RWPE2 (cell line): ENCODE data around the gene POMC.

ENCODE experiments used
- ATAC-seq: fragments of 200-7000 bp; cut with Tn5 transposase; 3 replicates; pipeline ENCODE4 v1.9.1; 2021; ENCODE audit warnings: low read depth
- DNase-seq: peaks from one replicate; pipeline ENCODE4 v3.0.0-alpha.2; 2020; ENCODE audit warnings: low spot score
- H3K27ac ChIP-seq: fragments of 450-650 bp; 2 replicates; pipeline ENCODE4 v1.5.1; 2017; ENCODE audit warnings: mild to moderate bottlenecking; ENCODE audit not compliant: poor library complexity, severe bottlenecking
- H3K27me3 ChIP-seq: fragments of 250-450 bp; sonication (Bioruptor Pico); 2 replicates; pipeline ENCODE4 v1.5.1; 2021; ENCODE audit warnings: mild to moderate bottlenecking, moderate library complexity; ENCODE audit not compliant: insufficient read depth, poor library complexity, severe bottlenecking
- H3K36me3 ChIP-seq: fragments of 250-450 bp; sonication (Bioruptor Pico); 2 replicates; pipeline ENCODE4 v1.5.1; 2020; ENCODE audit warnings: low read depth, mild to moderate bottlenecking, moderate library complexity
- H3K4me1 ChIP-seq: fragments of 250-450 bp; sonication (Bioruptor Pico); 2 replicates; pipeline ENCODE4 v1.5.1; 2021; ENCODE audit warnings: mild to moderate bottlenecking, moderate library complexity; ENCODE audit not compliant: insufficient read depth, poor library complexity, severe bottlenecking
- H3K4me3 ChIP-seq: fragments of 250-450 bp; sonication (Bioruptor Pico); 2 replicates; pipeline ENCODE4 v1.5.1; 2021; ENCODE audit warnings: mild to moderate bottlenecking, moderate library complexity; ENCODE audit not compliant: severe bottlenecking
- H3K9me3 ChIP-seq: fragments of 250-450 bp; sonication (Bioruptor Pico); 2 replicates; pipeline ENCODE4 v1.5.1; 2021; ENCODE audit warnings: mild to moderate bottlenecking, moderate library complexity; ENCODE audit not compliant: severe bottlenecking
- TF ChIP-seq, protein P1 (sequence below): fragments of 450-650 bp; IDR thresholded peaks from one replicate; pipeline ENCODE4 v1.5.1; 2017; ENCODE audit warnings: mild to moderate bottlenecking, moderate library complexity; ENCODE audit not compliant: poor library complexity, severe bottlenecking

Gene POMC

DNA sequence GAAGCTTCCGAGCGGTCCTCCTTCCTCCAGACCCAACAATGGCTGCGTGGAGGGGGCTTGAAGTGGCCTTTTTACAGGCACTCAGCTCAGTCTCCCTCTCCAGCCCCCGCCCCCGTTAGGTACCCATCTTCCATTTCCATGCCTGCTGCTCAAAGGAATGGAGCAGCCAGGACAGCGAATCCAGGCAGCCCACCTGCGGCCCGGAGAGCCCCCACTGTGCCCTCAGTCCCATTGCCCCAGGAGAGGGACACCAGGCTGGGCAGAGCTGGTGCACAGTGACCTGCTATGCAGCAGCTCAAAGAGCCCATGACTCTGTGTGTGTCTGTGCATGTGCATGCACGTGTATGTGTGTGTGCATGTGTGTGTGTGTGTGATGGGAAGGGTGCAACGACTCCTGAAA is 10.6 kb upstream of the POMC start:
- ATAC-seq = no peak

DNA sequence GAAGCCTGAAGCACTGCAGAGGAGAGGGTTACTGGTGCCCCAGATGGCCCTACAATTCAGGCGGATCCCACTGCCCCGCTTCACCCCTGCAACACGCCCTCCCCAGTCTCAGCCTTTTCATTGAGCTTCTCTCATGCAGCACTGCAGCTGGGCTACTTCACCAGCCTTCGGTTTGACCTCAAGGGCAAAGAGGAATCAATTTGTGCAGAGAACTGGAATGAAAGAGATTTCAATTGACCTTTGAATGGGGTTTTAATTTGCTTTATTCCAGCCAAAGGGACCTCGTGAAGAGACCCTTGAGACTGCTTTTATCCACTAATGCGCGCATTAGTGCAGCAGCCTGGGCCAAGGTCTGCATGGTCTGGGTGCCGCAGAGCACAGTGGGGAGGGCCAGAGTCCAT is 8.8 kb upstream of the POMC start:
- DNase-seq (no peak), ATAC-seq (no peak)
- Histone ChIP-seq H3K4me3 (no peak overlapping the region), H3K36me3 (no peaks in the 10 kb centered on the region), H3K27me3 (no peaks in the 10 kb centered on the region), H3K4me1 (no peaks in the 10 kb centered on the region), H3K9me3 (no peaks in the 10 kb centered on the region), H3K27ac (no peak overlapping the region)
- TF ChIP-seq, protein P1, sequence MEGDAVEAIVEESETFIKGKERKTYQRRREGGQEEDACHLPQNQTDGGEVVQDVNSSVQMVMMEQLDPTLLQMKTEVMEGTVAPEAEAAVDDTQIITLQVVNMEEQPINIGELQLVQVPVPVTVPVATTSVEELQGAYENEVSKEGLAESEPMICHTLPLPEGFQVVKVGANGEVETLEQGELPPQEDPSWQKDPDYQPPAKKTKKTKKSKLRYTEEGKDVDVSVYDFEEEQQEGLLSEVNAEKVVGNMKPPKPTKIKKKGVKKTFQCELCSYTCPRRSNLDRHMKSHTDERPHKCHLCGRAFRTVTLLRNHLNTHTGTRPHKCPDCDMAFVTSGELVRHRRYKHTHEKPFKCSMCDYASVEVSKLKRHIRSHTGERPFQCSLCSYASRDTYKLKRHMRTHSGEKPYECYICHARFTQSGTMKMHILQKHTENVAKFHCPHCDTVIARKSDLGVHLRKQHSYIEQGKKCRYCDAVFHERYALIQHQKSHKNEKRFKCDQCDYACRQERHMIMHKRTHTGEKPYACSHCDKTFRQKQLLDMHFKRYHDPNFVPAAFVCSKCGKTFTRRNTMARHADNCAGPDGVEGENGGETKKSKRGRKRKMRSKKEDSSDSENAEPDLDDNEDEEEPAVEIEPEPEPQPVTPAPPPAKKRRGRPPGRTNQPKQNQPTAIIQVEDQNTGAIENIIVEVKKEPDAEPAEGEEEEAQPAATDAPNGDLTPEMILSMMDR = no peak

More for the DNA sequence above, 10.6 kb upstream of the POMC start:
- no peaks in the 10 kb centered on the region for H3K9me3 ChIP-seq
- no peak for DNase-seq
- H3K36me3 ChIP-seq = no peaks in the 10 kb centered on the region
- no peak overlapping the region for H3K27ac ChIP-seq
- TF ChIP-seq, protein P1 = no peak
- H3K4me1 ChIP-seq = no peaks in the 10 kb centered on the region
- no peaks in the 10 kb centered on the region for H3K27me3 ChIP-seq
- H3K4me3 ChIP-seq = no peak overlapping the region

DNA sequence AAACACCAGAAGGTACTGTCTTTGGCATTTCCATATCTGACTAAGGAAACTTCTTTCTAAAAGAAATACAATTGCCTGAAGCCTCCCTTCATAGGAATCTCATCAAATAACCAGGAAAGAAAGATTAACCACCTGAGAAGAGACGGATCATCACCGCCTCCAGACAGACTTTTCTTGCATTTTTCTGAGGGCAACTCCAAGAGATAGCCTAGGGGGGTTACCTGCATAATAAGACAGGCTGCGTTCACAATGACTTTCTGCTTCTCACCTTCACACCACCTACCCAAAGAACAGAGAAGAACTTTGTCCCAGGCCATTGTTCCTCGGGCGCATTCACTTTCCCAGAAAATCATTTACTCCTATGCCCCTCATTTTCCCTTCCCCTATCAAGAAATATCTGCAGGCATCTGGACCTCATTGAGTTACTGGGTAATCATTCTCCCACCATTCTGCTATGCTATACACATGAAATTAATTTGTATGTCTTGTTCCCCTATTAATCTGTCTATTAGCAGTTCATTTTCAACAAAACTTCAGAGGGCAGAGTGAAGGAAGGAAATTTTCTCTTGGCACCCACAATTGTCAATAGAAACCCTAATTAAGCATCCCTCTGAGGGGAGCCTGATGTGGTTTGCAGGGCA is 8.3 kb upstream of the POMC start:
- ATAC-seq (no peak), DNase-seq (no peak)
- TF ChIP-seq, protein P1 = no peak

DNA sequence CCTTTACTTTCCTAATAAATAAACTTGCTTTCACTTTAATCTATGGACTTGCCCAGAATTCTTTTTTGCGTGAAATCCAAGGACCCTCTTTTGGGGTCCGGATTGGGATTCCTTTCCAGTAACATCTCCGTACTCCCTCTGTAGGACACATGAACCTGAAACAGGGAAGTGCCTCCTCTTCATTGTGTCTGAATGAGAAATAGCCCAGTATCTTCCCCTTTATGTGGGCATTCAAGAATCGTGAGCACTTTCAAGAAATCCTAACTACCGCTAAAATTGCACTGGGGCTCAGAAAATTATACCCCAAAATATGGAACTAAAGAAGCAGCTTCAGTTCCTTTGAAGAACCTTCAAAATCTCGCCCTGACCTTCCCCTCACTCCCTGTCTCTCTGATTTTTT is 7.8 kb upstream of the POMC start:
- Histone ChIP-seq H3K9me3 (no peaks in the 10 kb centered on the region), H3K36me3 (no peaks in the 10 kb centered on the region), H3K27me3 (no peaks in the 10 kb centered on the region), H3K4me1 (no peaks in the 10 kb centered on the region), H3K4me3 (no peak overlapping the region), H3K27ac (no peak overlapping the region)
- TF ChIP-seq, protein P1 = no peak
- ATAC-seq (no peak), DNase-seq (no peak)

More for the DNA sequence above, 8.3 kb upstream of the POMC start:
- no peaks in the 10 kb centered on the region for H3K27me3 ChIP-seq
- H3K4me1 ChIP-seq = no peaks in the 10 kb centered on the region
- H3K27ac ChIP-seq = no peak overlapping the region
- no peak overlapping the region for H3K4me3 ChIP-seq
- H3K9me3 ChIP-seq = no peaks in the 10 kb centered on the region
- no peaks in the 10 kb centered on the region for H3K36me3 ChIP-seq

DNA sequence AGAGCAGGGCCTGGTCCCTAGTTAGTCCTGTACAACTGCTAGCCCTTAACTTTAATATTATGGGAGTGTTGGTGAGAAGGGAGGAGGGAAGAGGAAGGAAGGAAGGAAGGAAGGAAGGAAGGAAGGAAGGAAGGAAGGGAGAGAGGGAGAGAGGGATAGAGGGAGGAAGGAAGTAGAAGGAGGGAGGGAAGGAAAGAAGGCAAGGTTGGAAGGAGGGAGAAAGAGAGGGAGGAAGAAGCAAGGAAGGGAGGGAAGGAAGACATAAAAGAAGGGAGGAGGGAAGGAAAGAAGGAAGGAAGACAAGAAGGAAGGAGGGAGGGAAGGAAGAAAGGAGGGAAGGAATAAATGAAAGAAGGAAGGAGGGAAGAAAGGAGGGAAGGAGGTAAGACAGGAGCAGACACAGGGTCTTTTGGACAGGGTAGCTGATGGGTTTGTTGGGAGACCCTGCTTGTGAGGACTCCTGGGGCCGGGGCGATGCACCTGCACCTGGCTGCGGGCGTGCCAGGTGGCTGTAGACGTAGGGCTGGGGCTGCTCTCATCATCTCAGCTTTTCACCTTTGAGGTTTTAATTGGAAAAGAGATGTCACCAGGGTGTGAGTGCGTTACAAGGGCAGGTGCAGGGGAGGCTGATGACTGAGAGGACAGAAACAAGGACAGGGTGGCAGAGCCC is 5.9 kb upstream of the POMC start:
- Histone ChIP-seq H3K27ac (no peak overlapping the region), H3K9me3 (no peaks in the 10 kb centered on the region), H3K27me3 (peaks cover 5% of the 10 kb centered on the region), H3K36me3 (no peaks in the 10 kb centered on the region), H3K4me1 (no peaks in the 10 kb centered on the region), H3K4me3 (no peak overlapping the region)
- DNase-seq (no peak), ATAC-seq (no peak)
- TF ChIP-seq, protein P1 = no peak
